HepG2 (cell line): ENCODE data around the gene PAK1. TPM values are rescaled to one million over a fixed set of nuclear protein-coding genes. Genes with fewer than 3 reads are reported as not detected.

Experiments
- BRD4 ChIP-seq: sonication (generic); formaldehyde crosslinking; IDR thresholded peaks from 2 replicates; pipeline ENCODE4 v1.4.0; 2020; ENCODE audit warnings: missing genetic modification reagents
- EHMT2 ChIP-seq: fragments of 200-600 bp; sonication (generic); IDR thresholded peaks from 2 replicates; pipeline ENCODE4 v1.7.0; 2017; ENCODE audit warnings: antibody characterized with exemption, low read depth, low read length, borderline replicate concordance
- HNRNPUL1 ChIP-seq: fragments of 200-400 bp; formaldehyde crosslinking; IDR thresholded peaks from 2 replicates; pipeline ENCODE4 v1.6.1; 2017; ENCODE audit warnings: low read depth, mild to moderate bottlenecking, low read length, moderate library complexity
- KMT2B ChIP-seq: IDR thresholded peaks from 2 replicates; pipeline ENCODE4 v1.6.1; 2016; ENCODE audit warnings: missing genetic modification reagents, missing compliant biosample characterization
- NFE2 ChIP-seq: sonication (generic); formaldehyde crosslinking; IDR thresholded peaks from 2 replicates; pipeline ENCODE4 v1.4.0; 2020; ENCODE audit warnings: missing genetic modification reagents
- POLR2AphosphoS2 ChIP-seq: IDR thresholded peaks from 2 replicates; pipeline ENCODE4 v1.6.1; 2011; ENCODE audit warnings: low read depth, low read length, improper control_type of control experiment
- SAP130 ChIP-seq: IDR thresholded peaks from 2 replicates; pipeline ENCODE4 v1.6.1; 2016; ENCODE audit warnings: low read depth
- SMYD3 ChIP-seq: sonication (generic); formaldehyde crosslinking; IDR thresholded peaks from 2 replicates; pipeline ENCODE4 v1.8.1; 2023; ENCODE audit warnings: mild to moderate bottlenecking, missing genetic modification reagents
- TCF12 ChIP-seq, 2 experiments: fragments of 450-650 bp in 1 of 2; sonication (generic) in 1 of 2; formaldehyde crosslinking in 1 of 2; IDR thresholded peaks; 2 replicates each; pipeline versions ENCODE4 v1.6.1 to v1.8.0; 2017 to 2022; ENCODE audit warnings: antibody characterized with exemption in 1 of 2, mild to moderate bottlenecking in 1 of 2, missing genetic modification reagents in 1 of 2, moderate library complexity in 1 of 2
- THAP11 ChIP-seq: IDR thresholded peaks from 2 replicates; pipeline ENCODE4 v1.6.1; 2016; ENCODE audit warnings: missing biosample characterization, missing genetic modification reagents
- ZNF720 ChIP-seq: sonication (generic); formaldehyde crosslinking; IDR thresholded peaks from 2 replicates; pipeline ENCODE4 v1.4.0; 2020; ENCODE audit warnings: missing genetic modification reagents
- ZNF747 ChIP-seq: sonication (generic); formaldehyde crosslinking; IDR thresholded peaks from 2 replicates; pipeline ENCODE4 v1.8.1; 2023; ENCODE audit warnings: missing genetic modification reagents, mild to moderate bottlenecking, borderline replicate concordance
- polyA plus RNA-seq, 8 experiments: library from polyadenylated mRNA; depleted of rRNA in 3 of 8; stranded (reverse) in 7 of 8; unstranded in 1 of 8; fragments of >200 nt; fragmentation: Illumina TruSeq in 4 of 8; extraction: Trizol in 4 of 8; gene quantifications; 2 replicates each; pipeline versions ENCODE4 v1.2.1 to v1.2.3, GENCODE V29; 2011 to 2016; ENCODE audit warnings: low read depth in 4 of 8, missing spikeins in 1 of 8, mixed read lengths in 1 of 8; ENCODE audit not compliant: insufficient read depth in 1 of 8
- total RNA-seq, 5 experiments: library from RNA; depleted of rRNA; stranded (reverse); fragments of >200 nt; fragmentation: Illumina TruSeq; extraction: Trizol; gene quantifications; 2 replicates each; pipeline ENCODE4 v1.2.3, GENCODE V29; 2016; ENCODE audit warnings: low read depth in 1 of 5
- TF ChIP-seq, protein P1 (sequence below): IDR thresholded peaks from 2 replicates; pipeline ENCODE4 v1.4.0; 2020; ENCODE audit warnings: mild to moderate bottlenecking, missing genetic modification reagents

PAK1 gene
- total and polyA plus RNA-seq, 2 of the 13 experiments (the other 11 are each of a cell fraction or from before 2014, with no cell fraction given), result 1.5 to 4.3 TPM

DNA sequence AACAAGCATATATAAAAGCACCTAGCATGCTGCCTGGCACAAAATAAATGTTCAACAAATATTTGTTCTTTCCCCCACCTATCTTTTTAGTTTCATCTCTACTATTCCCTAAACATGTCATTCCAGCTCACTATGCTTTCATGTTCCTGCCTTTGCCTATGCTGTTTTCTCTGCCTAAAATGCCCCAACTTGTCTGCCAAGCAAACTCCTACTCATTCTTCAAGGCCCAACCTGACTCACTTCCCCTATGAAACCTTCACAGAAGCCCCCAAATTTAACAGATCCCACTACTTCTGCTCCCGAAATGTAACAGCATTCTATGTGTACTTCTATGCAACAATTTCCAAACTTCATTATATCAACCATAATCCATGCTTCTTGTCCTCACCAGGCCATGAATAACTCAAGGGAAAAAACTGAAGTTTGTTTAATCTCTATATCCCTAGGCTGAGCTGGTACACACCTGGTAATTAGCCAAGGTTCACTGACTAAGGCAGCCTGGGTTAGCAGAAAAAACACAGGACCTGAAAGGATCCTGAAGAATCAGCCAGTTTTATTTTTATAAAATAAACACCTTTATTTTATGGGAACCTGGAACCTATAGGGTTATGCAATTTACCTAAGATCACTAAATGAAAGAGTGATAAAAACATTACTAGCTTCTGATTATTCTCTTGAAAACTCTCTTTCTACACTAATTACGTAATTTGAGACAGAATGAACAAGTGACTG, 72.2 kb downstream of the PAK1 start (continued):
- TF ChIP-seq HNRNPUL1 (no peak), EHMT2 (no peak), NFE2 (CRISPR knock-in tag) (no peak), THAP11 (no peak), TCF12 (IDR thresholded peaks at IDR 0.05) (no peak), TCF12 (CRISPR knock-in tag; IDR thresholded peaks at IDR 0.05) (no peak), KMT2B (CRISPR knock-in tag) (no peak), SAP130 (CRISPR knock-in tag) (no peak), ZNF720 (no peak), ZNF747 (no peak), SMYD3 (CRISPR knock-in tag) (no peak), POLR2AphosphoS2 (no peak), BRD4 (no peak)
- TF ChIP-seq, protein P1, sequence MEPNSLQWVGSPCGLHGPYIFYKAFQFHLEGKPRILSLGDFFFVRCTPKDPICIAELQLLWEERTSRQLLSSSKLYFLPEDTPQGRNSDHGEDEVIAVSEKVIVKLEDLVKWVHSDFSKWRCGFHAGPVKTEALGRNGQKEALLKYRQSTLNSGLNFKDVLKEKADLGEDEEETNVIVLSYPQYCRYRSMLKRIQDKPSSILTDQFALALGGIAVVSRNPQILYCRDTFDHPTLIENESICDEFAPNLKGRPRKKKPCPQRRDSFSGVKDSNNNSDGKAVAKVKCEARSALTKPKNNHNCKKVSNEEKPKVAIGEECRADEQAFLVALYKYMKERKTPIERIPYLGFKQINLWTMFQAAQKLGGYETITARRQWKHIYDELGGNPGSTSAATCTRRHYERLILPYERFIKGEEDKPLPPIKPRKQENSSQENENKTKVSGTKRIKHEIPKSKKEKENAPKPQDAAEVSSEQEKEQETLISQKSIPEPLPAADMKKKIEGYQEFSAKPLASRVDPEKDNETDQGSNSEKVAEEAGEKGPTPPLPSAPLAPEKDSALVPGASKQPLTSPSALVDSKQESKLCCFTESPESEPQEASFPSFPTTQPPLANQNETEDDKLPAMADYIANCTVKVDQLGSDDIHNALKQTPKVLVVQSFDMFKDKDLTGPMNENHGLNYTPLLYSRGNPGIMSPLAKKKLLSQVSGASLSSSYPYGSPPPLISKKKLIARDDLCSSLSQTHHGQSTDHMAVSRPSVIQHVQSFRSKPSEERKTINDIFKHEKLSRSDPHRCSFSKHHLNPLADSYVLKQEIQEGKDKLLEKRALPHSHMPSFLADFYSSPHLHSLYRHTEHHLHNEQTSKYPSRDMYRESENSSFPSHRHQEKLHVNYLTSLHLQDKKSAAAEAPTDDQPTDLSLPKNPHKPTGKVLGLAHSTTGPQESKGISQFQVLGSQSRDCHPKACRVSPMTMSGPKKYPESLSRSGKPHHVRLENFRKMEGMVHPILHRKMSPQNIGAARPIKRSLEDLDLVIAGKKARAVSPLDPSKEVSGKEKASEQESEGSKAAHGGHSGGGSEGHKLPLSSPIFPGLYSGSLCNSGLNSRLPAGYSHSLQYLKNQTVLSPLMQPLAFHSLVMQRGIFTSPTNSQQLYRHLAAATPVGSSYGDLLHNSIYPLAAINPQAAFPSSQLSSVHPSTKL (CRISPR knock-in tag), result no peak
